DND-41 (cell line): Measurements from ENCODE around the gene ZNF451.

Experiments used
- EZH2 ChIP-seq: IDR thresholded peaks from 3 replicates; pipeline ENCODE4 v1.6.1; 2012; ENCODE audit warnings: borderline replicate concordance, low read depth, mild to moderate bottlenecking, moderate library complexity, low read length, inconsistent platforms; ENCODE audit not compliant: severe bottlenecking
- TF ChIP-seq, protein P1 (sequence below): IDR thresholded peaks from 2 replicates; pipeline ENCODE4 v1.5.1; 2012; ENCODE audit warnings: borderline replicate concordance, low read length, moderate library complexity, mild to moderate bottlenecking; ENCODE audit not compliant: poor library complexity, severe bottlenecking; ENCODE audit errors: extremely low read depth

DNA sequence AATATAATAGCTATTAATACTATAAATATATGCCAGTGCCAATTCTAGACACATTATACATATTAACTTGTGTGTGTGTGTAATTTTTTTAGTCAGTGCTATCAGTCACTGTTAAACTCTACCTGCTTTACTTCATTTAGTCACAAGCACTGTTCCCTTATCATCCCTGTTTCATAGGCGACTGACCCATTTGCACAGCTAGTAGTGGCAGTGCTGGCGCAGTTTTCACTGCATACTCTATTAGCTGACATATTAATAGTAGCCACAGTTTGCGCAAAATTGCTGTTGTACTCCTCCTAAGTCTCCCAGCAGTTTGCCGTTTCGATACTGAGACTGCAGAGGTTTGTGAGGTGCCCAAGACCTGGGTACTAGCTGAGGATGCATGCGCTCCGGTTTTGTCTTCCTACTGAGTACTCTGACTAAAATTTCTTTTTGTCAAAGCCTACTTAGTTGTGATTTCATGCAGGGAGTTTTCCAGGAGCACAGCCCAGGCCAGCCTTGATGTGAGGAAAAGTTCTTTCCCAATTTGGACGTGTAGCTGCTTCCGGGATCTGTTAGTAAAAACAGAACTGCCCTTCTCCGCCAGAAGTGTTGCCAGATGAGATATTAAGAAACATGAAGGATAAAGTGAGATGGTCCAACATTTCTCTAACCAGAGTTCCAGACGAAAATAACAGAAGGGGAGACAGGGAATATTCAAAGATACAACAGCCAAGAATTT lies 87.7 kb downstream of the ZNF451 start:
- TF ChIP-seq, protein P1, sequence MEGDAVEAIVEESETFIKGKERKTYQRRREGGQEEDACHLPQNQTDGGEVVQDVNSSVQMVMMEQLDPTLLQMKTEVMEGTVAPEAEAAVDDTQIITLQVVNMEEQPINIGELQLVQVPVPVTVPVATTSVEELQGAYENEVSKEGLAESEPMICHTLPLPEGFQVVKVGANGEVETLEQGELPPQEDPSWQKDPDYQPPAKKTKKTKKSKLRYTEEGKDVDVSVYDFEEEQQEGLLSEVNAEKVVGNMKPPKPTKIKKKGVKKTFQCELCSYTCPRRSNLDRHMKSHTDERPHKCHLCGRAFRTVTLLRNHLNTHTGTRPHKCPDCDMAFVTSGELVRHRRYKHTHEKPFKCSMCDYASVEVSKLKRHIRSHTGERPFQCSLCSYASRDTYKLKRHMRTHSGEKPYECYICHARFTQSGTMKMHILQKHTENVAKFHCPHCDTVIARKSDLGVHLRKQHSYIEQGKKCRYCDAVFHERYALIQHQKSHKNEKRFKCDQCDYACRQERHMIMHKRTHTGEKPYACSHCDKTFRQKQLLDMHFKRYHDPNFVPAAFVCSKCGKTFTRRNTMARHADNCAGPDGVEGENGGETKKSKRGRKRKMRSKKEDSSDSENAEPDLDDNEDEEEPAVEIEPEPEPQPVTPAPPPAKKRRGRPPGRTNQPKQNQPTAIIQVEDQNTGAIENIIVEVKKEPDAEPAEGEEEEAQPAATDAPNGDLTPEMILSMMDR, result no peak
- no peak for TF ChIP-seq EZH2
